ENCODE results near the gene KCNIP2.

DNA sequence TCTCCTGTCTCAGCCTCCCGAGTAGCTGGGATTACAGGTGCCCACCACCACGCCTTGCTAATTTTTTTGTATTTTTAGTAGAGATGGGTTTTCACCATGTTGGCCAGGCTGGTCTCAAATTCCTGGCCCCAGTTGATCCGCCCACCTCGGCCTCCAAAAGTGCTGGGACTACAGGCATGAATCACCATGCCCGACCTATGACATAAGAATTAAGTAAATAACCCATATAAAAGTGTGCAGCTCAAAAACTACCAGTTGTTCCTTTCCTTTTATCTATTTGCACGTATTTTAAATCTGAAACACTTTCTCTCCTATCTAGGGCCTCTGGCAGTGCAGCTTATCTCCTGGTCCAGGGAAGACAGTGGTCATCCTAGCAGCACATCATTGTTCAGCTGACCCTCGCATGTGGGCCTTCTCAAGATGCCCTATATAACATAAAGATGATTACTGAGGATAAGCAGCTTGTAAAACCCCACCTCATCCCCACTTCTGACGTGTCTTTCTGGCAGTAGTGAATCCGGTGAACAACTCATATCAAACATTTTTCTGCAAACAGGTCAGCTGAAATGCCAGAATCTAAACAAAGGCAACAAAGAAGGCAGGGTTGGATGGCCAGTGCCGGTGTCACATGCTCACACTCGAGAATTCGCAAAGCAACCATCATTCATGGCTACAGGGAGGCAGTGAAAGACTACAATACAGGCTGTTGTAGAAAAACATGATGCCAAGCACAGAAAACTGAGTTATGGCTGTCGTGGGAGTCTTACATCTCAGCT lies 36.0 kb upstream of the KCNIP2 start:
- TF ChIP-seq GATA2 (IDR thresholded peaks at IDR 0.05; ENCODE audit: low read depth, low read length) (no peak), GATA3 (IDR thresholded peaks at IDR 0.05; ENCODE audit: low read depth, low read length) (no peak)

All from SH-SY5Y (cell line).